Stromal cell of bone marrow (primary cell): ENCODE results near the gene CD226.
"Not testable (repeated sequence)": the region's sequence is repeated elsewhere in the genome, so short reads cannot be mapped to it uniquely, and the experiment has no call there.

Source experiments
- DNase-seq: peaks from one replicate; pipeline ENCODE4 v3.0.0-alpha.2; 2012; ENCODE audit warnings: low read depth

Gene CD226

GRCh38 chr18:69872661-69873060 is 75.0 kb downstream of the CD226 start:
- DNase-seq = no peak

- DNase-seq = no peak
These were observed 76.3 kb downstream of the CD226 start for GRCh38 chr18:69871363-69871762.

DNA sequence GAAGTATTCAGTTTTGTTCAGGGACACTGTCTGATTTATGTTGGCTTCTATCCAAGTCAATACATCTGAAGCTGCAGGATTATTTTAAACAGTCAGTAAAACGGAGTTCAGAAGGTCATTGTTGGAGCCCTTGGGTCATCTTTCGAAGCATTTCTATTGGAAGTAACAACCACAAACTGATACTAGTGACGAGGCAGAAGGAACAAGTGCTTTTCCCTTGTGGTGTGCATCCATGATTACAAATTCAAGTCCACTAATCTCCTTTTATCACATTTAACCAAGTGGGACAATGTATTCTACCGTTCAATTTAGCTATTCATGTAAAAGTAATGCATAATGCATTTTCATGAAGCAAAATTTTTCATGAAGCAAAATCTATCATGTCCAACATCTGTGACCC is 76.9 kb downstream of the CD226 start:
- no peak for DNase-seq

DNA sequence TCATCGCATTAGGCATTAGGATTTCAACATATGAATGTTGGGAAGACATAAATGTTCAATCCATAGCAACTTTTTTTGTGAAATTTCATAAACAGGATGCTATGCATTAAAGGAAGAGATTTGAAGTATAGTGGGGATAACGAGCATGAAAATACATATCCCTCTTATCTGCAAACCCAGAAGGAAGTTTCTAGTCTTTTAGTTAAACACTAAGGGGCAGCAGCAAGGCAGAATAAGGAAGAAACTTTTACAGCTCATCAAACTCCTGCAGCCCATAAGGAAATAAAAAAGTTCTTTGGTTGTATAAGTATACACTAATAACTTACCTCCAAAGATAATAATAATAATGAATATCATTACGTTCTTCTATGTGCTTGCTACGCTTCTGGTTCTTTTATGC is 81.5 kb downstream of the CD226 start:
- DNase-seq = no peak

DNA sequence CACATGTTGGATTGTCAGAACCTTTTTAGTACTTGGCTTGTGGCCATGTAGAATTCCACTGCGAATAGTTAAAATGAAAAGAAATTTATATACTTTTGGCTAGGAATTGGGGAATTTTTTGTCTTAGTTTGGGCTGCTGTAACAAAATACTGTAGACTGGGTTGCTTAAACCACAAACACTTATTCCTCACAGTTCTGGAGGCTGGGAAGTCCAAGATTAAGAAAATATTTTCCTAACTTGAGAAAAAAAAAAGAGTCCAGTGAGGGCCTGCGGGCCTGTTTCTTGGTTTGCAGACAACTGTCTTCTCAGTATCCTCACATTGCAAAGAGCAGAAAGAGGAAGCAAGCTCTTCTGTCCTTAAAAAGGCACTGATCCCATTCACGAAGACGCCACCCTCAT is 81.9 kb downstream of the CD226 start:
- DNase-seq = peak; percentile 6

DNA sequence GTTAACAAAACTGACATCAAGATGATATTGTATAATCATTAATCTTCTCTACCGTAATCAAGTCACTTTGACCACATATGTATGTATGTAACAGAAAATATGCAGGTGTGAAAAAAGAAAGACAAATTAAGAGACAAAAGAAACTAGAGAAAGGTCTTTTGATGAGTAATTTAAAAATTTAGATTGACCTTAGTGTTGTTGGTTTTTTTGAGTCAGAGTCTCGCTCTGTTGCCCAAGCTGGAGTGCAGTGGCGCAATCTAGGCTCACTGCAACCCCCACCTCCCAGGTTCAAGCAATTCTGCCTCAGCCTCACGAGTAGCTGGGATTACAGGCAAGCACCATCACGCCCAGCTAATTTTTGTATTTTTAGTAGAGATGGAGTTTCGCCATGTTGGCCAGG is 82.9 kb downstream of the CD226 start:
- DNase-seq = not testable (repeated sequence)

GRCh38 chr18:69858897-69859296 is 88.8 kb downstream of the CD226 start:
- no peak for DNase-seq

- DNase-seq = no peak
These were observed 93.2 kb downstream of the CD226 start for GRCh38 chr18:69854455-69854854.

DNA sequence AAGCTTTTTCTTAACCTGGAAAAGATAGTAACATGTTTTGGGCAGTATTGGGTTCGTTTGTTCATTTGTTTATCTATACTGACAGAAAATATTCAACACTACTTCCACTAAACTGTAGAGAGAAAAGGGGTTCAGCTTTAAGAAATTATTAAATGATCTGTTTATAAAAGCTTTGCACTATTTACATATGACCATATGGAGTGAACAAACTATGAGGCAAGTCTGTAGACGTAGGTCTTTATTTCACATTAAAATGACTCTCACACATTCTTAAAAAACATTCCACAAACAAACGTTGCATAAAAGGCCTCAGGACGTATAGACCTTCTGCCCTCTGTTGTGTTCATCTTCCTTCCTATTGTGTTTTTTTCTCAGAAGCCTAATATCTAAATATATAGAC is 94.6 kb downstream of the CD226 start:
- no peak for DNase-seq

DNA sequence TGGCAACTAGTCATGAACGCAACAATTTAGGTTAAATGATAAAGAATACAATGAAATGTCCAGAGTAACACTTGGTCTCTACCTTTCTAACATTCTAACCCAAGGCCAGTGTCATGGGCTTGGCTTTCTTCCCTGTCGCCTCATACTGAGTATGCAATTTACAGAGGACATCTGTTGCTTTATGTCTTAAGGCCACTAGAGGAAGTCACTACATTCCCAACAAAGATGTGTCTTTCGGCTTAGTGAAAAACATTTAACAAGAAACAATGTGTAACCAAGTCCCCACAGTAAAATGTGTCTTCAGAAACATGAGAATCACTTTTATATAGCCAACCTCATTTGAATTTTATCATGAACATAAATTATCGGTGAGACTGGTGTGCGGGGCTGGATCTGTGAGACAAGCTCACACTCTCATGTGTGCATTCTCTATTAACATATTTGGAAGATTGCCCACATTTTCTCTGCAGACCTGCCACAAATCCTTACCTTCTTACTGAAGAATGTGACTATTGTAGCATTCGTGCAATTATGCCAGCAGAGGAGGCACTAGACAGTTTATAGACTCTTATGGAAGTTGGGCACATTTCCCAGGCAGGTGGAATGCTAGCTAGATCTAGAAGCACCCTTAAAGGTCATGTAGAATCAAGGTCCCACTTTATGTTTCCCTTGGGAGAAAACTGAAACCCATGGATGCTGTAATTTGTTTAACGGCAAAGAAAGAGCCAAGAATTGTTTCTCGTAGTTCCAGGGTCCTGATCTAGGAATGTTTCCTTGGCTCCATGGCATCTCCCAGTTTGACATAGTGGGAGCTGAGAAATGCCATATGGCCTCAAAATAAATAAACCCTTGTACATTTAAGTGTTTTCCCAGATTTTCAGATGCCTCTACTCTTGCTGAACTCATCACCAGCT is 101.8 kb downstream of the CD226 start:
- no peak for DNase-seq

GRCh38 chr18:69844656-69845055 is 103.0 kb downstream of the CD226 start:
- DNase-seq = no peak

- no peak for DNase-seq
These were observed 104.7 kb downstream of the CD226 start for GRCh38 chr18:69843015-69843414.

DNA sequence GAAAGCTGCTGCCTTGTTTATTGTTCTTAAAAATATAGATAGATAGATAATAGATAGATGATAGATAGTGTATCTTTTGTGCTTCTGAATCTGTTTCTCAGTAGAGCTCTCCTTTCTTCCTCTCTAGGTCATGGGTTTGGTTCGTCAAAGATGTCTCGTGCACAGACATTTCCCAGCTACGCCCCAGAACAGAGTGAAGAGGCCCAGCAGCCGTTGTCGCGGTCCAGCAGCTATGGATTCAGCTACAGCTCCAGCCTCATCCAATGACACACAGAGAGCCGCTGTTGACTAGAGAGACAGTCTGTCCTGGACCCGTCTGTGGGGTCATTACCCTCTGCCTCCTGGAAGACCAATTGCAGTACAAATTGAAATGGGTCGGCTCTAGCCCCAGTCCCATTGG is 106.6 kb downstream of the CD226 start:
- no peak for DNase-seq

GRCh38 chr18:69840445-69840844 is 107.2 kb downstream of the CD226 start:
- no peak for DNase-seq

DNA sequence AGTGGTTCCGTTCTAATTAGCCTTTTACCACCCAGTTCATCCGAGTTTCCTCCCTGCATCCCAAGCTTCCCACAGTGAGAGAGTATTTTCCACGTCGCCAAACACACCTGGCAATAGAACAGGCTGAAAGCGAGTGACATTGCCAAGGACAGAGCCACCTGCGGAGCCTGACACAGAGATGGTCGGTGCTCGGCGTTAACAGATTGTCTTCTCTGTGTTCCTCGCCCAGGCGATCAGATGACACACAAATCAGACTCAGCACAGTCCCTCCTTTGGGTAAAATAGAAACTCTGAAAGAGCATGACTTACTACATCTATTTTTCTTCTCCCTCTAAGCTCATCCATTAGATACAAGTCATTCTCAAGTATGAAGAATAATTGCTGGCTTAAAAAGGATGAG is 107.7 kb downstream of the CD226 start:
- no peak for DNase-seq

GRCh38 chr18:69839497-69839896 is 108.2 kb downstream of the CD226 start:
- DNase-seq = no peak

GRCh38 chr18:69838620-69839411 is 108.9 kb downstream of the CD226 start:
- no peak for DNase-seq

DNA sequence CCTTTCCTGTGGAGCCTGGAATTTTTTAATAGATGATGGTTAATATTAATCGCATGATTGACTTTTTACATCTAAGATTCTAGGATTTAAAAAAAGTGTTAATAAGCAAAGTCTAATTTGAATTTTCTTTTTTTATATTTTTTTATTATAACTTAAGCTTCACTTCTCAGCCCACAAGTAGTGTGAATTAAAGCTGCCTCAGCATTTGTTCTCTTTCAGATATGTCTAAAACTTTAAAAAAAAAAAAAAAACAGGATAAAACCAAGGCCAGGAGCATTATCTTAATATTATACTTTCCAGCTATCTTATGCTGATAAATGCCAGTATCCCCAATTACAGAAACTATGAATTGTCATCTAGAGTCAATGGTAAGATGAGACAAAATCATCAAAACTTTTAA is 109.7 kb downstream of the CD226 start:
- DNase-seq = no peak

GRCh38 chr18:69834980-69835379 is 112.7 kb downstream of the CD226 start:
- not testable (repeated sequence) for DNase-seq

GRCh38 chr18:69830189-69830588 is 117.5 kb downstream of the CD226 start:
- no peak for DNase-seq

DNA sequence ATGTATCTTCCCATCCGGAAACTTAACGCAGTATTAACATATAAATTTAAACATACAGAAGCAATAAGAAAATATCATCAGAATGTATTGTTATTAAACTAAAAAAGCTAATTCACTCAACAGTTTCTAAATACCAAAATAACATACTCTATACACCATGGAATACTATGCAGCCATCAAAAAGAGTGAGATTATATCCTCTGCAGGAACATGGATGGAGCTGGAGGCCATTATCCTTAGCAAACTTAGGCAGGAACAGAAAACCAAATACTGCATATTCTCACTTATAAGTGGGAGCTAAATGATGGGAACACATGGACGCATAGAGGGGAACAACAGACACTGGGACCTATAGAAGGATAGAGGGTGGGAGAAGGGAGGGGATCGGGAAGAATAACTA is 127.1 kb downstream of the CD226 start:
- DNase-seq = no peak

DNA sequence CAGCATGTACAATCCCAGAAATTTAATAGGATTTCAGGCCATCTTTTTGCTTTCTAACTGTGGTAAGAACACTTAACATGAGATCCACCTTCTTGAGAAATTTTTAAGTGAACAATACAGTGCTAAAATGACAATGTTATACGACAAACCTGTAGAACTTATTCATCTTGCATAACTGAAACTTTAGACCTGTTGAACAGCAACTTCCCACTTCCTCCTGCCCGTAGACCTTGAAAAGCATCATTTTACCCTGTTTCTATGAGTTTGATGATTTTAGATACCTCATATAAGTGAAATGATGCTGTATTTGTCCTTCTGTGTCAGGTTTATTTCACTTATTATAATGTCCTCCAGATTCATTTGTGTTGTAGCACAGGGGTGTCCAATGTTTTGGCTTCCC is 128.2 kb downstream of the CD226 start:
- no peak for DNase-seq

DNA sequence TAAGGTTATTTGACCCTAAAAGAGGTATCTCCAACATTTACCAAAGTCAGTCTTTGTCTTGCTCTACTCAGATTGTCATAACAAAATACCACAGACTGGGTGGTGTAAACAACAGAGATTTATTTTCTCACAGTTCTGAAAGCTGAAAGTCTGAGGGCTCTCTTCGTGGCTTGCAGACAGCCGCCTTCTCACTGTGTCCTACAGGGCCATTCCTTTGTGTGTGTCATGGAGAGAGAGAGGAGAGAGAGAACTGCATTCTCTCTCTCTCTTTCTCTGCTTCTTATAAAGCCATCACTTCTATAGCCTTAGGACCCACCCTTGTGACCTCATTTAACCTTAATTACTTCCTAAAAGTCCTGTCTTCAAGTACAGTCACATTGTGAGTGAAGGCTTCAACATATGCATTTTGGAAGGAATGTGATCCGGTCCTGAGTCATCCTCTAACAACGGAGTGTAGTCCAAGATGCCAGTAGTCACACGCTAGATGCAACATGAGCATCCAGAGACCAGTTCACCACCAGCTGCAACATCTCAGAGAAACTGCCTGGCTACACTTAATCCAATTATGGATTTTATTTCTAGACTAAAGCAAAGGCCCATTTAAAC is 130.2 kb downstream of the CD226 start:
- DNase-seq = peak; percentile 70
